Neural progenitor cell (in vitro differentiated cells): ENCODE measurements around the gene PDE5A. TPM values are rescaled to one million over a fixed set of nuclear protein-coding genes. Genes with fewer than 3 reads are reported as not detected.

Source experiments
- DNase-seq: peaks from one replicate; pipeline ENCODE4 v3.0.0-alpha.2; 2016; ENCODE audit warnings: low spot score
- H2AFZ ChIP-seq: fragments of 200-600 bp; sonication (generic); replicated peaks from 2 replicates; pipeline ENCODE4 v1.6.1; 2016; ENCODE audit warnings: antibody characterized with exemption
- H3F3A ChIP-seq: fragments of 200-600 bp; sonication (generic); 2 replicates; pipeline ENCODE4 v1.6.1; 2016; ENCODE audit warnings: antibody characterized with exemption, low read depth
- H3K27ac ChIP-seq: fragments of 200-600 bp; sonication (generic); 2 replicates; pipeline ENCODE4 v1.5.1; 2016; ENCODE audit warnings: mild to moderate bottlenecking
- H3K27me3 ChIP-seq: fragments of 200-600 bp; sonication (generic); 2 replicates; pipeline ENCODE4 v1.6.1; 2016; ENCODE audit warnings: mild to moderate bottlenecking, moderate library complexity
- H3K36me3 ChIP-seq: fragments of 200-600 bp; sonication (generic); 2 replicates; pipeline ENCODE4 v1.5.1; 2016
- H3K4me1 ChIP-seq: fragments of 200-600 bp; sonication (generic); 2 replicates; pipeline ENCODE4 v1.6.1; 2016; ENCODE audit warnings: mixed run types
- H3K4me2 ChIP-seq: fragments of 200-600 bp; sonication (generic); 2 replicates; pipeline ENCODE4 v1.6.1; 2016
- H3K4me3 ChIP-seq: fragments of 200-600 bp; sonication (generic); 2 replicates; pipeline ENCODE4 v1.5.1; 2016
- H3K79me2 ChIP-seq: fragments of 200-600 bp; sonication (generic); 2 replicates; pipeline ENCODE4 v1.6.1; 2016; ENCODE audit warnings: low read depth
- H3K9ac ChIP-seq: fragments of 200-600 bp; sonication (generic); 2 replicates; pipeline ENCODE4 v1.6.1; 2016
- H3K9me3 ChIP-seq: fragments of 200-600 bp; sonication (generic); 2 replicates; pipeline ENCODE4 v1.5.1; 2016; ENCODE audit warnings: low read depth
- H4K20me1 ChIP-seq: fragments of 200-600 bp; sonication (generic); 2 replicates; pipeline ENCODE4 v1.6.1; 2016; ENCODE audit warnings: low read depth
- H3K27ac Mint-ChIP-seq: 3 replicates; pipeline ENCODE4 v1.8.0; 2021; ENCODE audit warnings: mixed read lengths
- H3K27me3 Mint-ChIP-seq: 2 replicates; pipeline ENCODE4 v1.8.0; 2022; ENCODE audit warnings: low read depth, mild to moderate bottlenecking, inconsistent platforms, moderate library complexity, mixed read lengths; ENCODE audit not compliant: insufficient read depth
- H3K36me3 Mint-ChIP-seq: 3 replicates; pipeline ENCODE4 v1.8.0; 2021; ENCODE audit warnings: mixed read lengths
- H3K4me1 Mint-ChIP-seq: 3 replicates; pipeline ENCODE4 v1.8.0; 2021; ENCODE audit warnings: mixed read lengths
- H3K4me3 Mint-ChIP-seq: 3 replicates; pipeline ENCODE4 v1.8.0; 2021; ENCODE audit warnings: mild to moderate bottlenecking, moderate library complexity, mixed read lengths
- H3K9me3 Mint-ChIP-seq: 3 replicates; pipeline ENCODE4 v1.8.0; 2020; ENCODE audit warnings: mixed read lengths
- CTCF ChIP-seq: fragments of 200-600 bp; sonication (generic); IDR thresholded peaks from 2 replicates; pipeline ENCODE4 v1.5.1; 2017; ENCODE audit warnings: antibody characterized with exemption, mild to moderate bottlenecking
- EZH2 ChIP-seq: fragments of 200-600 bp; sonication (generic); IDR thresholded peaks from 2 replicates; pipeline ENCODE4 v1.6.1; 2017; ENCODE audit warnings: antibody characterized with exemption, mild to moderate bottlenecking, moderate library complexity
- EZH2phosphoT487 ChIP-seq: fragments of 200-600 bp; sonication (generic); IDR thresholded peaks from 2 replicates; pipeline ENCODE4 v1.6.1; 2017; ENCODE audit warnings: antibody characterized with exemption
- total RNA-seq: library from RNA; depleted of rRNA; stranded (reverse); fragments of >200 nt; gene quantifications from 2 replicates; pipeline ENCODE4 v1.2.3, GENCODE V29; 2015; ENCODE audit warnings: low replicate concordance

PDE5A gene
- total RNA-seq, 1 donor from 2014 or later = 32.4 TPM

DNA sequence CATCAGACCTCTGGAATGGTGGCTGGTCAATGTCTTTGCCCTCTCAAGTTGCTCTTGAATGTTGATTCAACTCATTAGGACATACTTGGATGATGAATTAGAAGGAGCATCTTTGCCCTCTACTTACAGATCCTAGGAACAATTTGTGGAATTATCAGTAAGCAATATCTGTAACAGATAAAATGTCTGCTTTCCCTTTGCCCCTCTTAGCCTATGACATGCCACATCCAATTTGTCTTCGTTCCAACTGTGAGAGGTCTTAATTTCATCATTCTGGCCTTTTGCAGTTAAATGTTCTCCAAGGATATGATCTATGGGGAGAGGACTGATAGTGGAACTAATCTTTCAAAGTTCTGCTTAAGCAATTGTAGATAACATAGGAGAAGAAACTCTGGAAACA, 148.3 kb downstream of the PDE5A start:
- Mint-ChIP-seq H3K4me3 (no peak overlapping the region), H3K4me1 (no peaks in the 10 kb centered on the region), H3K27ac (no peak overlapping the region), H3K27me3 (no peaks in the 10 kb centered on the region), H3K36me3 (peaks cover 53% of the 10 kb centered on the region), H3K9me3 (peaks cover 28% of the 10 kb centered on the region)
- no peaks in the 10 kb centered on the region for H3K4me1 ChIP-seq
- no peak overlapping the region for H2AFZ ChIP-seq
- H3K27ac ChIP-seq = no peak overlapping the region
- peaks cover 18% of the 10 kb centered on the region for H3K36me3 ChIP-seq
- DNase-seq = no peak
- H3F3A ChIP-seq = no peaks in the 10 kb centered on the region
- H3K79me2 ChIP-seq = no peaks in the 10 kb centered on the region
- H3K4me2 ChIP-seq = no peak overlapping the region
- no peaks in the 10 kb centered on the region for H3K27me3 ChIP-seq
- H3K9me3 ChIP-seq = peaks cover 19% of the 10 kb centered on the region
- no peaks in the 10 kb centered on the region for H4K20me1 ChIP-seq
- H3K4me3 ChIP-seq = no peak overlapping the region
- no peak for TF ChIP-seq EZH2
- TF ChIP-seq EZH2phosphoT487 = no peak
- TF ChIP-seq CTCF = no peak
- no peak overlapping the region for H3K9ac ChIP-seq

GRCh38 chr4:119479835-119480234, 148.8 kb downstream of the PDE5A start:
- no peaks in the 10 kb centered on the region for H3K27me3 Mint-ChIP-seq
- Histone ChIP-seq H3F3A (no peaks in the 10 kb centered on the region), H3K4me2 (no peak overlapping the region), H3K9me3 (peaks cover 14% of the 10 kb centered on the region), H2AFZ (no peak overlapping the region), H3K36me3 (peaks cover 16% of the 10 kb centered on the region), H3K27ac (no peak overlapping the region), H3K79me2 (no peaks in the 10 kb centered on the region), H3K9ac (no peak overlapping the region), H3K4me3 (no peak overlapping the region), H3K4me1 (no peaks in the 10 kb centered on the region), H3K27me3 (no peaks in the 10 kb centered on the region), H4K20me1 (no peaks in the 10 kb centered on the region)
- peaks cover 23% of the 10 kb centered on the region for H3K9me3 Mint-ChIP-seq
- H3K4me3 Mint-ChIP-seq = no peak overlapping the region
- H3K36me3 Mint-ChIP-seq = peaks cover 53% of the 10 kb centered on the region
- H3K27ac Mint-ChIP-seq = no peak overlapping the region
- TF ChIP-seq CTCF (no peak), EZH2 (no peak), EZH2phosphoT487 (no peak)
- H3K4me1 Mint-ChIP-seq = no peaks in the 10 kb centered on the region
- no peak for DNase-seq

- Mint-ChIP-seq H3K4me1 (no peaks in the 10 kb centered on the region), H3K4me3 (no peak overlapping the region), H3K36me3 (peaks cover 48% of the 10 kb centered on the region), H3K27me3 (no peaks in the 10 kb centered on the region), H3K27ac (no peak overlapping the region), H3K9me3 (peaks cover 18% of the 10 kb centered on the region)
- Histone ChIP-seq H3F3A (no peaks in the 10 kb centered on the region), H2AFZ (no peak overlapping the region), H3K36me3 (peaks cover 16% of the 10 kb centered on the region), H4K20me1 (no peaks in the 10 kb centered on the region), H3K4me2 (no peak overlapping the region), H3K4me1 (no peaks in the 10 kb centered on the region), H3K4me3 (no peak overlapping the region), H3K9ac (no peak overlapping the region), H3K27me3 (no peaks in the 10 kb centered on the region), H3K27ac (no peak overlapping the region), H3K79me2 (no peaks in the 10 kb centered on the region), H3K9me3 (peaks cover 8% of the 10 kb centered on the region)
- TF ChIP-seq CTCF = no peak
- TF ChIP-seq EZH2 = no peak
- TF ChIP-seq EZH2phosphoT487 = no peak
- DNase-seq = no peak
These were observed 149.3 kb downstream of the PDE5A start for GRCh38 chr4:119479180-119479808.
